Measurements from ENCODE around the gene ANXA2R. TPM values are rescaled to one million over a fixed set of nuclear protein-coding genes. Genes with fewer than 3 reads are reported as not detected.

ANXA2R gene
- total and polyA plus RNA-seq, 2 of the 4 experiments (the other 2 are of a cell fraction), result 1.3 to 3.6 TPM

DNA sequence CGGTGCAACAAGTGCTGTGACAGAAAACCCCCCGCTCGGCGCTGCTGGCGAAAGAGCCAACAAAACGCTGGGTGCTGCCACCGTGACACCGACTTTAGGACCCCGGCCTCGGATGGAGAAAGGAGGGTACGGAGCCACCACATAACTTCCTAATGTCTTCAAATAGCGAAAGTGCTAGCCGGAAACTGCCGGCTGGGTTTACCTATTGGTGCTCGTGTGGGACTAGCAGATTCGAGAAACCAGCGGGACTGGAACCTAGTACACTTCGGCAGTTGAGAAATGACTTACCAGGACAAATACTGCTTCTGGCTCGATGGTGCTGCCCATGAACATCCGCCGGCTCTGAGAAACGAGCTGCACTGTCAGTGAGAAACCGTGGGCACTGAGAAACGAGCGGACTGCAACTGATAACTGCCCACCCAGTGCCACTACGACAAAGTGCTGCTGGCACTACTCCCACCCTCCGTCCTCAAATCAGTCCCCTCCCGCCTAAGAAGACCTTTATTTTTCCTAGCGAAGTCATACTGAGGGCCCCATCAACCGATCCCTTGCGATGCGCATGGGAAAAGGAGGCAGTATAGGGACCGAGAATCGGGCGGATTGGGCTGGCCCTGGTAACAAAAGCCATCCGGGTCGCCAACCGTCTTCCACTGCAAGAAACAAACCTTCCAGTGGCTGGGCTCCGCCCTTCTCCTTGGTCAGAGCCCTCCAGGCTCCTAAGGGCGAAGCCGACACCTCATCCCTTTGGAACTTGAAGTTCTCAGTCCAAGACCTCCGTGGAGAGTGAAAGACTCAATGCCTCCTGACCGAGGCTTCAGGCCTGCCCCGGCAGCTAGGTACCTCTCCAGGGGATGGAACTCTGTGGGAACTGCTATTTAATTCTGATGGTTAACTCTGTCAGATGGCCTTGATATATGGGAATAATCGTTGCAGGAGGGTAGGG is 27.0 kb upstream of the ANXA2R start:
- POLR2A ChIA-PET (ENCODE audit: unreplicated experiment), result interaction anchor here (0.6 to 1.2 kb wide), 2 partner anchors 59 to 60 kb away, joined by 3 read pairs; no protein-coding TSS in a partner anchor
- H3K4me2 ChIP-seq (ENCODE audit: low read depth, low read length), result peak overlapping the region; percentile 68
- peak overlapping the region; percentile 76 for H3K18ac ChIP-seq (ENCODE audit: low read depth, low read length)
- peak overlapping the region; percentile 95 for H2AK9ac ChIP-seq (replicated peaks; ENCODE audit: low read depth, low read length, poor library complexity)
- peaks cover 8% of the 10 kb centered on the region for H3K36me3 ChIP-seq (ENCODE audit: control insufficient read depth, insufficient read depth, low read length)
- peak overlapping the region; percentile 89 for H4K5ac ChIP-seq (ENCODE audit: low read depth, low read length)
- H2BK5ac ChIP-seq (ENCODE audit: low read depth, low read length, poor library complexity, severe bottlenecking), result peak overlapping the region; percentile 84
- peak overlapping the region; percentile 98 for H3K23ac ChIP-seq (ENCODE audit: low read depth, low read length)
- TF ChIP-seq BHLHE40 (IDR thresholded peaks at IDR 0.05; ENCODE audit: low read depth, low read length) (peak; percentile 33; the same call in 1 of the 2 replicates), RCOR1 (IDR thresholded peaks at IDR 0.05; ENCODE audit: insufficient replicate concordance, low read length) (peak; percentile 45), SMC3 (IDR thresholded peaks at IDR 0.05; ENCODE audit: low read depth, low read length) (no peak), CHD1 (IDR thresholded peaks at IDR 0.05; ENCODE audit: low read depth, low read length) (no peak), POLR2A (IDR thresholded peaks at IDR 0.05; ENCODE audit: low read depth, low read length) (peak; percentile 89), NFE2L2 (IDR thresholded peaks at IDR 0.05; ENCODE audit: low read depth, low read length) (no peak), RFX5 (IDR thresholded peaks at IDR 0.05; ENCODE audit: low read depth, low read length) (no peak), MAZ (IDR thresholded peaks at IDR 0.05; ENCODE audit: borderline replicate concordance, low read depth, low read length) (no peak; the same call in 1 of the 2 replicates), RAD21 (IDR thresholded peaks at IDR 0.05; ENCODE audit: low read length) (no peak), CEBPB (IDR thresholded peaks at IDR 0.05; ENCODE audit: low read depth, low read length) (no peak)
- DNase-seq (peak; percentile 91), ATAC-seq (ENCODE audit: low read depth) (peak; percentile 56)
- peak overlapping the region; percentile 87 for H2AFZ ChIP-seq (replicated peaks; ENCODE audit: low read length, poor library complexity)
- H3K4me3 ChIP-seq (ENCODE audit: insufficient read depth, low read depth, low read length), result peak overlapping the region; percentile 69
- H4K91ac ChIP-seq (ENCODE audit: insufficient read depth, low read depth, low read length), result peak overlapping the region; percentile 95
- H3K9me3 ChIP-seq (ENCODE audit: control insufficient read depth, insufficient read depth, low read length), result no peaks in the 10 kb centered on the region
- intact Hi-C loops (cut with micrococcal nuclease), result loop anchor here (1.0 to 5.0 kb wide), 5 partner anchors 38 to 415 kb away; partner anchors contain the start of genes TMEM267 and ZNF131
- peaks cover 7% of the 10 kb centered on the region; the same call in 1 of the 2 replicates for H3K9me1 ChIP-seq (ENCODE audit: insufficient read depth, low read length)
- H4K20me1 ChIP-seq (ENCODE audit: insufficient read depth, low read length), result no peaks in the 10 kb centered on the region
- H3K27me3 ChIP-seq (ENCODE audit: control insufficient read depth, insufficient read depth, low read length), result no peaks in the 10 kb centered on the region
- H3K4me1 ChIP-seq (ENCODE audit: control insufficient read depth, insufficient read depth, low read length), result peaks cover 4% of the 10 kb centered on the region
- CTCF ChIA-PET, result interaction anchor here (0.6 to 1.4 kb wide), 3 partner anchors 12 to 404 kb away, joined by 3 read pairs; no protein-coding TSS in a partner anchor
- H3K79me1 ChIP-seq (ENCODE audit: low read depth in 1 of 2, low read length in 2 of 2), result peaks cover 9 to 48% of the 10 kb centered on the region in 2 experiments; a peak in 3 of 4 replicates
- H2AK5ac ChIP-seq (ENCODE audit: low read depth, low read length), result peak overlapping the region; percentile 94
- peak overlapping the region; percentile 95 for H3K14ac ChIP-seq (replicated peaks; ENCODE audit: low read depth, low read length)
- peak overlapping the region; percentile 88 for H3K27ac ChIP-seq (ENCODE audit: insufficient read depth, low read length)
- 0% methylated on average over 14 of the region's 45 CpGs; no CpG with 5 or more reads in 1 of the 2 experiments for WGBS, 2 experiments (ENCODE audit: extremely low coverage in 2 of 2, insufficient read length in 1 of 2)
- peak overlapping the region; percentile 46 for H2BK15ac ChIP-seq (ENCODE audit: low read depth, low read length)
- peak overlapping the region; percentile 94 for H3K56ac ChIP-seq (ENCODE audit: extremely low read depth, insufficient read depth, low read length)
- H4K8ac ChIP-seq (ENCODE audit: low read depth in 2 of 2, low read length in 2 of 2), result peak overlapping the region; percentile 91 to 97
- peak overlapping the region; percentile 95 for H3K4ac ChIP-seq (ENCODE audit: low read depth, low read length)
- H2BK20ac ChIP-seq (ENCODE audit: low read depth, low read length), result peak overlapping the region; percentile 84
- in situ Hi-C loops (cut with MboI; ENCODE audit: low sequenced_read_pairs), result no loop called here
- dilution Hi-C loops (cut with HindIII; ENCODE audit: low sequenced_read_pairs, unreplicated experiment), result no loop called here
- BruUV-seq (replicated peaks), result no TSS peak
- peak overlapping the region; percentile 79 for H2BK120ac ChIP-seq (ENCODE audit: low read depth, low read length)
- H3K9ac ChIP-seq (ENCODE audit: low read depth, low read length), result peak overlapping the region; percentile 99
